VCaP (cell line): Measurements from ENCODE around the gene LAMA4.

Experiments used
- H3K27ac ChIP-seq: fragments of 450-650 bp; 2 replicates; pipeline ENCODE4 v1.5.1; 2017
- CTCF ChIP-seq: fragments of 450-650 bp; conservative IDR thresholded peaks from 2 replicates; pipeline ENCODE4 v1.5.1; 2017; ENCODE audit warnings: mild to moderate bottlenecking, moderate library complexity

The LAMA4 gene

GRCh38 chr6:112181130-112181529 is 73.2 kb downstream of the LAMA4 start:
- no peak overlapping the region for H3K27ac ChIP-seq
- TF ChIP-seq CTCF = no peak

GRCh38 chr6:112180095-112180820 is 74.1 kb downstream of the LAMA4 start:
- no peak overlapping the region for H3K27ac ChIP-seq
- peak; percentile 81 for TF ChIP-seq CTCF

- no peak overlapping the region for H3K27ac ChIP-seq
- TF ChIP-seq CTCF = no peak
These were observed 74.7 kb downstream of the LAMA4 start for GRCh38 chr6:112179631-112180030.

GRCh38 chr6:112178846-112179245 is 75.5 kb downstream of the LAMA4 start:
- TF ChIP-seq CTCF = no peak
- no peak overlapping the region for H3K27ac ChIP-seq

GRCh38 chr6:112177092-112177491 is 77.3 kb downstream of the LAMA4 start:
- TF ChIP-seq CTCF = no peak
- no peak overlapping the region for H3K27ac ChIP-seq

GRCh38 chr6:112176175-112176574 is 78.2 kb downstream of the LAMA4 start:
- H3K27ac ChIP-seq = no peak overlapping the region
- TF ChIP-seq CTCF = no peak

- H3K27ac ChIP-seq = no peak overlapping the region
- no peak for TF ChIP-seq CTCF
These were observed 81.1 kb downstream of the LAMA4 start for GRCh38 chr6:112173221-112173804.
